NAMALWA (cell line): ENCODE measurements around the gene CBLB.
A peak's percentile ranks its signal among the peaks of the same experiment; 100 is the strongest.

ENCODE experiments used
- DNase-seq: peaks from one replicate; pipeline ENCODE4 v3.0.0-alpha.2; 2015; ENCODE audit warnings: low spot score

CBLB gene

DNA sequence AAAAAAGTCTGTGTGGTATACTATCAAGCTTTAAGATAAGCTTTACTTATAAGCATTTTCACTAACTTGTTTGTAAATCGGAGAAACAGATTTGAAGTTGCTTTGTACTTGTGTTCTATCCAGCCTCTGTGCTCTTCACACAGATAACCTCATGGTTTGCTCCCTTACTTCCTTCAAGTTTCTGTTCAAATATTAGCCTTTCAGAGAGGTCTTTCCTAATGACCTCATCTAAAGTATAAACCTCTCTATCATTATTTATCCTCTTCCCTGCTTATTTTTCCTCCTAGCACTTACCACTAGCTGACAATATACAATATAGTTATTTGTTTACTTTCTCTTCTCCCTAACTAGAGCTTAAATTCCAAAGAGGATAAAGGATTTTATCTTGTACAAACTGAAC is 180.0 kb downstream of the CBLB start:
- DNase-seq, result peak; percentile 3

DNA sequence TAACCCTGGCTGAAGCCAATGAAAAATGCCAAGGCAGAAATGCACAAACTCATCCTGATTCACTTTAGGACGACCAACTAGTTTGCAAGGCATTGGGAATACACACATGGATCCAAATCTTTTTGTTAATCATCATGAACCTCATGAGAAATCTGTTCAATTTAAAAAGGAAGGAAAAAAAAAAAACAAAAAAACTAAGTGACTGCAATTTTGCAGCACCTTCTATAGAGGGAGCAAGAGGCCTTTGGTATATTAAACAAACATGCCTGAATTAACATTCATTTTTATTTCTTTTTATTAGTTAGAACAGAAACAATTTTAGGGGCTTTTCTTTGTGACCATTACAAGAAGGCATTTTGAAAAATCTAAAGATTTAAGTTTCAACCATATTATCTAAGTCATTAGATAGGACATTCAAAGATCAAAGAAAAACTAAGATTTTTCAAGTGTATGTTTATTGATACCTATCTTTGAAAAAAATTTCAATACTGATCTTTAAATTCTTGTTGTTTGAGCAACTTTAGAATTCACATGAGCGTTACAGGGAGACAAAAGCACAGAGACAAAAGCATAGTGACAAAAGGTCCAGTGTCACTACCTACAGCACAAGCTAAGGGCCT is 182.4 kb downstream of the CBLB start:
- DNase-seq, result peak; percentile 32

DNA sequence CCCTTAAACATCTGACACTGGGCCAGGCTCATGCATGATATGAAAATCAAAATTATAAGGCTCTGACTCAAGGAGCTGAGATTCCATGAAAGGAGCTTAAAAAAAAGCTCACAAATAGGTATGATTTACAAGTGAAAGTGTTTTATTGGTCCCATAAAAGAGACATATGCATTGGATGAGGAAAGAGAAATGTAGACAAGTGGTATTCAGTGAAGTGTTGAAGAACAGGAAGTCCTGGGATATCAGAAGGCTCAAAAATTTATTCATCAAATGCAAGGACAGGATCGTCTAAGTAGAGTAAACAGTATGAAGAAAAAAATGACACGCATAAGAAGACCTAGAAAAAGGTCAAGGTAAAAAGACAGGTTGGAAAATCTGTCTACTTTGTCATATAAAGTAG is 188.9 kb downstream of the CBLB start:
- DNase-seq, result no peak

DNA sequence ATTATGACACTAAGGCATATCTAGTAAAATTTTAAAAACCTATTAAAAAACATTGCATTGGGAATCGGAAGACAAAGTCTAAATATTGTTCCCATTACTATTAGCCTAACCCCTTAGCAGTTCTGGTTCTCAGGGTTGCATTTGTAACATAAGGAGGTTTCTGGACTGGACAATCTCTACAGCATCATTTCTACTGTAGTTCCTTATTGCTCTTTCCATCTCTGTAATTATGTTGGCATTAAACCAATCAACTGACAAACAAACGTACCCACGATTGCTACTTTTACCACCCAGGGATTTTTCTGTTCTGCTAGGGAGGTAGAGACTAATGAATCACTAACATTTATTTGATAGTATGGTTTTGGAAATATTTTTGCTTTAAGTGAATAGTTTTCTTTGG is 190.8 kb downstream of the CBLB start:
- DNase-seq, result no peak

DNA sequence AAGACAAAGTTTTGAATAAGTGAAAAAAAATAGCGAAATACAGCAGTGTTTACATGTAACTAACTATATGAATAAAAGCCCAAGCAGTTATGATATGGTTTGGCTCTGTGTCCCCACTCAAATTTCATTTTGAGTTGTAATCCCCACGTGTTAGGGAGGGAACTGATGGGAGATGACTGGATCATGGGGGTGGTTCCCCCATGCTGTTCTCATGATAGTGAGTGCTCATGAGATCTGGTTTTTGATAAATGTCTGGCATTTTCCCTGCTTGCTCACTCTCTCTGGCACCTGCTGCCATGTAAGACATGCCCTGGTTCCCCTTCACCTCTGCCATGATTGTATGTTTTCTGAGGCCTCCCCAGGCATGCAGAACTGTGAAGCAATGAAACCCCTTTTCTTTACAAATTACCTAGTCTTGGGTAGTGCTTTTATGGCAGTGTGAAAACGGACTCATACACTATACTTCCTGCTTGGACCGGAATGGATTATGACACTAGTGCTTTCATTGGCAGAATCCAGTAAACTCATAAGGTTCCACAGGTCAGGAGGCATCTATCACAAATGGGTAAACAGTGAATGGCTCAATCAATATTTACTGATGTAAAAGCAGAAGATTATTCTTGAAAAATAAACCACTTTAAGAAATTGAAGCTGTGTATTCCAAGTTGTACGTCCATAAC is 192.1 kb downstream of the CBLB start:
- no peak for DNase-seq

DNA sequence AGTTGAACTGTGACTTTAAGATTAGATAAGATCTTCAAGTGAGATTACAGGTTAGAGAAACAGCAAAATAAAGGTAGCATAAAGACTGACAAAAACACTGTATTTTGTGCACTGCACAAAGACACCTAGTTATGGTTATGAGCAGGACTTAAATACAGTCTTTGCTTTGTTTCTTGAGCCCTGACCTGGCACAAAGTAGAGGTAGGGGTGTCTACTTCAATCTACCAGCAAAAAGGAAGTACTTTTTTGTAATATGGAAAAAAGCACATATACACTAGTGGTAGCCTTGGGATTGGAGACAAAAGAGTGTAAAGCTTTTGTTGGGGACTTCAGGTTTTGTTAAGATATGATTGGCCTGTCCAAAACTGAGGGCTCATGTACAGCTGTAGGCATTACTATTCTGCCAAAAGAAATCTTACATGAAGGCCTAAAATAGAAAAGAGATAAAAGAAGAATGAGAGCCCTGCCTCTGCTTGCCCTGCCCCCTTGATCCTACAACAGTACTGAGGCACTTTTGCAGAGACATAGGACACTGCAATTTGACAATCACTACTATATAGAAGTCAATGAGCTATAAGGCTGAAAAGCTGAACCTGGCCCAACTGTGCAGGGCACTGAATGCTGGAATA is 194.3 kb downstream of the CBLB start:
- no peak for DNase-seq

DNA sequence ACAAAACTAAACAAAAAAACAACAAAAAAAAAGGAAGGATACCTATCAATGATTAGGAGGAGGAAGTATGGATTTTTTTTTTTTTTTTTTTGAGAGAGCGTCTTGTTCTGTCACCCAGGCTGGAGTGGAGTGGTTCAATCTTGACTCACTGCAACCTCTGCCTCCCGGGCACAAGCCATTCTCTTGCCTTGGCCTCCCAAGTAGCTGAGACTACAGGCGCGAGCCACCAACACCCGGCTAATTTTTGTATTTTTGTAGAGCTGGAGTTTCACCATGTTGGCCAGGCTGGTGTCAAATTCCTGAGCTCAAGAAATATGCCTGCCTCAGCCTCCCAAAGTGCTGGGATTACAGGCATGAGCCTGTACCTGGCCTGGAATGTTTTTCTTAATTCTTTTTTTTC is 195.8 kb downstream of the CBLB start:
- no peak for DNase-seq

DNA sequence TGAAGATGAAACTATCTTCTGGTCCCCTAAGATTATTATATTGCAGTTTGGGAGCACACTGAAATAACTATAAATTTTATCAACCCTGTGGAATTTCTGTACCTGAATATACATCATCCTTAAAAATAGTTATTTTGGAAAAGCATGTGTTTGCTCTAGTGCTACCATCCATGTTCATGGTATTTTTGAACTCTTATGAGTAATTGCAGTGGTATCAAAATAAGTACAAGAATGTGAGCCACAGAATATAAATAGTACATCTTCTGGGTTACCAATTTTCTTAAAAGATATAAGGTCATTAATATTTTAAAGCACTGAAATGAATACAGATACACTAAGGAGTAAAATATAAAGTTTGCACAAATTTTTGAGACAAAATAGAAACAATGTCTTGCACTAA is 206.5 kb downstream of the CBLB start:
- no peak for DNase-seq

DNA sequence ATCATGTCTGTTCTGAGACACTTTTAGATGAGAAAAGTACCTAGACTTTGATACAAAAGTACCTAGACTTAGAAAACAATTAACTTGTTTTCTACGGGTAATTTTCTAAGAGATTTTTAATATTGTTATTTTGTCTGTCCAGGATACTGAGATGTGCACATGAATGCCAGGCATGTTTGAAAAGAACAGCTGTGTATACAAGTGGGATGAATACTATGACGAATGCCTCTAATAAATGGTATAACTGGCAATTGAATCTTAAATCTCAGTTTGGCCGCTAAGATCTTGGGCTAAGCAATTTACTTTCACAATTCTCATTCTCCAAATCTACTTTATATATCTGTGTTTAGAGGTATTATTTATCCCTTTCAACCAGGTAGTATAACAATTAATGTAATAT is 207.4 kb downstream of the CBLB start:
- no peak for DNase-seq

DNA sequence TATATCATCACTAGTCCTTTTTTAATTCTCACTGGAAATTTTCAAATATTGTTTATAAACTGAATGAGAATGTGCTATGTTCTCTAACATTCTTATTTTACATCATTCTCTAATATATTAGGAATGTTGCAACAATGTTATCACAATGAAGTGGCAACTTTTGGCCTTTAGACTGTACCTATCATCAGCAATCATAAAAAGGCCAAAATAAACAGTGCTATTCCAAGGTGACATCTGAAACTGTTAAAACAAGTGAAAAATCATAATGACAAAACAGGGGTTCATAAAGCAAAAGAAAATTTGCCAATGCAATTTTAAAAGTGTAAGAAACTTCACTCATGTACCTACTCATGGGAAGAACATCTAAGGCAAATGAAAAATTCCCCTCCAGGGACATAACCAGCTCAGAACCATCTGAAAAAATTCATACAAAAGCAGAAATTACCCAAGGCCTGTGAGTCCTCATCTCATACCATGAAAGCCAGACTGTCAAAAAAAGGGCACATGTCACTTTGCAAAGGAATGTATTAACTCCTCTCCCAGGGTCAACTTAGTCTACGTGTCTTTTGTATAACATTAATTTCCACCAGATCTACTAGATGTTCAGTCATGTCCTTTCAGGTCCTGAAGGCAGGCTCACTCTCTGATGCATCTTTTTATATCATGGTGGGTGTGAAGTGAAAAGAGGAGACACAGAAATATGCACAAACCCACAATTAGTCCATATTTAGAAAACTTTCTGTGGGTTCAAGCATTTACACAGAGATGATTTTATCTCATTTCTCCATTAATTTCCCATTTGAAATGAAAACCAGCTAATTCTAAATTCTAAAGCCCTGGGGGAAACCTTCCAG is 211.9 kb downstream of the CBLB start:
- DNase-seq, result no peak

DNA sequence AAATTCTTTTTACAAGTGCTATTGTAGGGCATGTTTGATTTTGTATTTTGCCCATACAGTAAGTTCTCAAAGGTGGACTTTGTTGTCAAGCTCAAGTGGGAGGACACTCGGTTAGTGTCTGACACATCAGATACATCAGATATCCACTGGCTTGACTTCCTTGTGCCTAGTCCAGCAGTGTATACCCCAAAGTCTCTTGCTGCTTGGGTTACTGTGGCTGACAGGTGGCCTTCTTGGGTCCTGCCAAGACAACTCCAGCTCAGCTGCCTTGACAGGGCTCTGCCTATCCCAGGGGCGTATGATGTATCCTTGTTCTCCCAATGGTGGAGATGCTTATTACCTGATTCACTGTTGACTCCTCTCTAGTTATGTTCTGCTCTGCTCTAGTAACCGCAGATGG is 214.9 kb downstream of the CBLB start:
- DNase-seq, result no peak

DNA sequence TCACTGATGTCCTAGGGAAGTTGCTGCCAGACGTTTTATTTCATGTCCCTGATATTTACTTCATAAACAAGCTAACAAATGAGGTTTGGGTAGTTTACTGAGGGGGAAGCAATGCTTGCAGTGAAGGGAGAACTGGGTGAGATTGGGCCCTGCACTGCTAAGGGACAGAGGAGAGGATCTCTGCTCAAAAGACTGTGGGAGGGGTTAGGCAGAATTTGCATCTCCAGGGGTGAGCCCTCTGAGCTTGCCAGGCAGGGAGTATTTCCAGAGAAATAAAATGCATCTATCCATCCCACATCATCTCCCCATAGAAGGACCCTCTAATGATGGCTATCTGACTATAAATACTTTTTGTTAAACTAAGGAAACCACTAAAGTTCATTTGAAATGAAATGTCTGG is 215.6 kb downstream of the CBLB start:
- no peak for DNase-seq

DNA sequence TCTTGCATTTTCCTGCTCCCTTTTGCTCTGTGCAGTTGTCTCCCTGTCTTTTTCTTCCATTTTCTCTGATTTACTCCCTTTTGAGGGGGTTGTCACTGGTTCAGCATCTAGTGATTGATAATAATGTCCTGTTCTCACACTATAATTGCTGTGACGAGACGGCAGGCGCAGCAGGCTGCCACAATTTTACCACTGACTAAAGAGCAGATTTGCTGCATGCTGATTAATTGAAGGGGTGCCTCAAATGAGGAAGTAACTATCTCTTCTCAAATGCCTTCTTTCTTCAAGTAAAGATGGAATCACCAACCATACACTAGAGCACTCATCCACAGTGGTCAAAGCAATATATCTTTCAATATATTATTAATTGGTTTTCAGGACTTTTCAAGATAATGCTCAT is 219.3 kb downstream of the CBLB start:
- DNase-seq, result no peak

DNA sequence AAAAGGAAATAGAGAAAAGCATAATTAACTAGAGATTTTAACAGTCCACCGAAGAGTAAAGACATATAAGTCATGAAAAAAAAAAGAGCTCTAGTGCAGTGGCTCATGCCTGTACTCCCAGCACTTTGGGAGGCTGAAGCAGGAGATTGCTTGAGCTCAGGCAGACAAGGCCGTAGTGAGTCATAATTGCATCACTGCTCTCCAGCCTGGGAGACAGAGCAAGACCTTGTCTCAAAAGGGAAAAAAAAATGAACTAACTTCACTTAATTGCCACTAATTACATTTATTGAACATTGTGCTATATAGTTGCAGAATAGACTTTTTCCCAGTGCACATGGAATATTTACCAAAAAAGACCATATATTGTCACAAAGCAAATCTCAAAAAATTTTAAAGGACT is 221.8 kb downstream of the CBLB start:
- DNase-seq, result no peak

DNA sequence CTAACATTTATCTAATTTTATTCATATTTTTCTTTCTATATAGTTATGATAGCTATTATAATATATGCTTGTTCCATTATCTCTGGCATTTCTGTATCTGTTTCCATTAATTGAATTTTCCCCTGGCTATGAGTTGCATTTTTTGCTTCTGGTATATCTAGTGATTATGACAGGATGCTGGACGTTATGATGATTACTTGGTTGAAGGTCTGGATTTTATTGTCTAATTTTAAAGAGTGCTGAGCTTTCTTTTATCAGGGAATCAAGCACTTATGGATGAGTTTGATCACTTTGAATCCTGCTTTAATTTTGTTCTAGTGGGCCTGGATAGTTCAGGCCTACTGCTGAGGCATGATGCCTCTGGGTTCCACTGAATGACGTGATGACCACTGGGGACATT is 229.7 kb downstream of the CBLB start:
- DNase-seq, result no peak

DNA sequence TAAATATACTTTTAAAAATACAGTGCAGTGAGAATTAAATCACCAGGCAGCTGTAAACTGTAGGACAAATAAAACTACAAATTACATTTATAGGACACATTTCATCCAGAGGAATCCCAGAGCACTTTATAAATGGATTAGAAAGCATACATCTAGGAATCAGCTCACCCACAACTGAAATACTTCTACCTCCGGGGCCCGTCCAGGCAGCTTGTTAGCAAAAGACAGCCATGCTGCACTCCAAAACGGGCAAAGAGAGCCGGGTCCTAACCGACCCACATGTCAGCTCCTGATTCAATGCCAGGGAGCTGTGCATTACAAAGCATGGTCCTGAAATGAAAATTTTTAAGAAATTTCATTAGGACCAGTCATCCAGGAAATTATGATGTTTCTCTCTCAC is 234.1 kb downstream of the CBLB start:
- no peak for DNase-seq

DNA sequence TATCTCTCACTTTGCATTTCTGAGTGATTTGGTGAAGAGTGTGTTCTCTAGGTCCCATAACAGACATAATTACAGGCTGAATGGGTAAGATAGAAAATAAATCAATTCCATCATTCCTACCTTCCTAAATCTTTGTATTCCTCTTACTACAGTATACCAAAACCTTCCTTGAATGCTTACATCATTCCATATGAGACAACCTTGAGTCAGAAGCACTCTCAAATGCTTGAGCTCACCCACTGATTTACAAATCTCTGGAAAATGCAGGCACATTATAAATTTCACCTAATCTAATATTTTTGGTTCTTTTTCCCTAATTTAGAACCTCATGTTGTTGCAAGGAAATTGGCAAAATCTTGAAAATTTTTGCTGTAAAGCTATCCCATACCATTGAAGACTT is 239.1 kb downstream of the CBLB start:
- DNase-seq, result no peak

DNA sequence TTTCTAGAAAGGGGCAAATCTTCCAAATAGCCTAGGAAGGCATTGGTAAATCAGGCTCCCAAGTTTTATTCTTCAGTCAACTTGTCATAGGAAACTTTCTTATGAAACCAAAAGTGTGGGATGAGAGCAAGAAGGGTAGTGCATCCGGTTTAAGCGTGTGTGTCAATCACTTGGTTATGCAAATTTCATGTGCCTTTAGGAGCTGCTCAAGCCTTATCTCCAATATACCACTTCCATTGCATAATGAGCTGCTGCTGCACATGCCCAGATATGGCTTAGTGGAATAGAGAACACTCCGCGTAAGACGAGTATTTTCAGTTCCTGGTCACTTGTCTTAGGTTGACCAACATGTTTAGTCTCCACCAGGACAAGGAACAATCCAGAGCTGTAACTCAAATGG is 242.1 kb downstream of the CBLB start:
- no peak for DNase-seq

DNA sequence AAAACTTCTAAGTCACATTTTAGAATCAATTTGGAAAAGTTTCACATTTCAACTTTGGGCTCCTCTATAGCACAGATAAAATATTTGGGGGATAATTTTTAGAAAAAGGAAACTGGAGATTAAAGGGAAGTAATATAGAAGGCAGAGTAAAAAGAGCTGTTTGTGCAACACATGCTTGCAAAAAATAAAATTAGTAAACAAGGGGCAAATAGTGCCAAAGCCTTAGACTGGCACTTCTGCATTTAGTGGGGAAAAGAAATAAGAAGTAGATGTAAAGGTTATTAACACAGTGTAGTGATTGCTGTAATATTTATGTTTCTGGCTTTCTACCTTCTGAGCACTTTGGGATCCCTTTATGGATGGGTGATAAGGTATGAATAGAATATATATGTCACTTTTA is 246.6 kb downstream of the CBLB start:
- no peak for DNase-seq

DNA sequence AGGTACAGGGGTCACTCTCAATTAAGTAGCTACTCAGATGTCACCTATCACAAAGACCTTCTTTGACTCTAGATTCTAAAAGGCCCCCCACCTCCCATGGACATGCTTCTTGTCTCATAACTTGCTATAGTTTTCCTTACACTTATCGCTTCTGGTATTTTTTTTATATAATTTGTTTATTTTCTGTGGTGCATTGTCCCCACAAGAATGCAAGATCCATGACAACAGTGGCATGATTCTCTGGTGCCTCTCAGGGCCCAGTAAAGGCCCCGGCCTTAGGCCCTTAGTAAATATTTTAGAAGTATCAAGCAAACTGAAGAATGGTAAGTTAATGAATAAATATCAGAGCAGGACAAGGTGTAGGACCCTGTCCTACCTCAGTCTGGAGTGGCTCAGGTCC is 248.6 kb downstream of the CBLB start:
- DNase-seq, result no peak

DNA sequence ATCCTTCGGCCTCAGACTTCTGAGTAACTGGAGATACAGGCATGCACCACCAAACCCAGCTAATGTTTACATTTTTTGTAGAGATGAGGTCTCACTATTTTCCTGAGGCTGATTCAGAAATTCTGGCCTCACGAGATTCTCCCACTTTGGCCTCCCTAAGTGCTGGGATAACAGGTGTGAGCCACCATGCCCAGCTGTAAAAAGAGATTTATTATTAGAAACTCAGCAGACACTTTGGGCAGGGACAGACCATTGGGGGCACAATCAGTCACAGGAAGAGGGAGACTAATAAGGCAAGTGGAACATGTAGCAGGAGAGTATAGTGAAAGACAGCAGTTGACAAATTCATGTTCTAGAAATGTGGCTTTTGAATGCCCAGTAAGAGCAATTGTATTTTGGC is 249.2 kb downstream of the CBLB start:
- no peak for DNase-seq

DNA sequence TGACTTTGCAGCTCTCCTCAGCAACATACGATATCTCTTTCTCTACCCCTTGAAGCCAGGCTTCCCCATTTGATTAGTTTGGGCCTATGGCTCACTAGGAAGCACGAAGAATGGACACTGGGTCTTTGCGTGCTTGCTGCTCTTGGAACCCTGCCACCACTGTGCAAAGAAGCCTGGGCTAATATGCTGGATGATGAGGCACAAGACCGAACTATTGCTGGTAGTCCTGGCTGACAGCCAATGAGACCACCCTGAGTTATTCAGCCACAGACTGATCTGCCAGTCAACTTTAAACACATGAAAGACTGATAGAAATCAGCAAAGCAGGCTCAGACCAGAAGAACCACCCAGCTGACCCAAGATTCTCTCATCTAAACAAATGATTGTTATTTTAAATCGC is 250.3 kb downstream of the CBLB start:
- DNase-seq, result no peak
